ENCODE data around the gene ADAM17.

DNA sequence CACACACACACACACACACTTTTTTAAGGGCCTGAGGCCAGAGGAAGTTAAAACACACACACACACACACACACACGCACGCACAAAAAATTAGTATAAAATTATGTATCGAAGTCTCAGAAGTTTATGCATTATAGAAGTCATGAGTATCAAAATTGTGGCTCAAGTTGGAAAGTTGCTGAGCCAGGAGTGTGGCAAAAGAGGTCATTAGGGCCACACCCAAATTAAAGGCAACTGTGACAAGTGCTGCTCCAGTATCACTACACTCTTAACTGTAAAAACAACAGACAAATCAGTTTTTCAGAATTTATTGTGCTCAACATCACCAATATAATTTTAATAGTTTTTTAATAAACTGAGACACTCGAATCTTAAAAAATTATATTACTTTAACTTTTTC lies 38.3 kb upstream of the ADAM17 start:
- TF ChIP-seq ZIK1 (CRISPR knock-in tag; IDR thresholded peaks at IDR 0.05; ENCODE audit: borderline replicate concordance, low read depth): no peak
- TF ChIP-seq, protein P1, sequence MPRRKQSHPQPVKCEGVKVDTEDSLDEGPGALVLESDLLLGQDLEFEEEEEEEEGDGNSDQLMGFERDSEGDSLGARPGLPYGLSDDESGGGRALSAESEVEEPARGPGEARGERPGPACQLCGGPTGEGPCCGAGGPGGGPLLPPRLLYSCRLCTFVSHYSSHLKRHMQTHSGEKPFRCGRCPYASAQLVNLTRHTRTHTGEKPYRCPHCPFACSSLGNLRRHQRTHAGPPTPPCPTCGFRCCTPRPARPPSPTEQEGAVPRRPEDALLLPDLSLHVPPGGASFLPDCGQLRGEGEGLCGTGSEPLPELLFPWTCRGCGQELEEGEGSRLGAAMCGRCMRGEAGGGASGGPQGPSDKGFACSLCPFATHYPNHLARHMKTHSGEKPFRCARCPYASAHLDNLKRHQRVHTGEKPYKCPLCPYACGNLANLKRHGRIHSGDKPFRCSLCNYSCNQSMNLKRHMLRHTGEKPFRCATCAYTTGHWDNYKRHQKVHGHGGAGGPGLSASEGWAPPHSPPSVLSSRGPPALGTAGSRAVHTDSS (CRISPR knock-in tag; conservative IDR thresholded peaks at IDR 0.05): no peak
- no peak for TF ChIP-seq EEA1 (CRISPR knock-in tag; IDR thresholded peaks at IDR 0.05; ENCODE audit: borderline replicate concordance)
- TF ChIP-seq, protein P2, sequence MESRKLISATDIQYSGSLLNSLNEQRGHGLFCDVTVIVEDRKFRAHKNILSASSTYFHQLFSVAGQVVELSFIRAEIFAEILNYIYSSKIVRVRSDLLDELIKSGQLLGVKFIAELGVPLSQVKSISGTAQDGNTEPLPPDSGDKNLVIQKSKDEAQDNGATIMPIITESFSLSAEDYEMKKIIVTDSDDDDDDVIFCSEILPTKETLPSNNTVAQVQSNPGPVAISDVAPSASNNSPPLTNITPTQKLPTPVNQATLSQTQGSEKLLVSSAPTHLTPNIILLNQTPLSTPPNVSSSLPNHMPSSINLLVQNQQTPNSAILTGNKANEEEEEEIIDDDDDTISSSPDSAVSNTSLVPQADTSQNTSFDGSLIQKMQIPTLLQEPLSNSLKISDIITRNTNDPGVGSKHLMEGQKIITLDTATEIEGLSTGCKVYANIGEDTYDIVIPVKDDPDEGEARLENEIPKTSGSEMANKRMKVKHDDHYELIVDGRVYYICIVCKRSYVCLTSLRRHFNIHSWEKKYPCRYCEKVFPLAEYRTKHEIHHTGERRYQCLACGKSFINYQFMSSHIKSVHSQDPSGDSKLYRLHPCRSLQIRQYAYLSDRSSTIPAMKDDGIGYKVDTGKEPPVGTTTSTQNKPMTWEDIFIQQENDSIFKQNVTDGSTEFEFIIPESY (CRISPR knock-in tag; IDR thresholded peaks at IDR 0.05): no peak
- TF ChIP-seq SRSF1 (optimal IDR thresholded peaks at IDR 0.05; ENCODE audit: low read depth, low read length): no peak
- no peak for TF ChIP-seq ZNF644 (CRISPR knock-in tag; IDR thresholded peaks at IDR 0.05; ENCODE audit: low read depth)
- TF ChIP-seq CBX5 (CRISPR knock-in tag; IDR thresholded peaks at IDR 0.05; ENCODE audit: borderline replicate concordance): no peak
